ENCODE measurements around the gene SEC23IP. TPM values are rescaled to one million over a fixed set of nuclear protein-coding genes. Genes with fewer than 3 reads are reported as not detected.
"Not testable (repeated sequence)": the region's sequence is repeated elsewhere in the genome, so short reads cannot be mapped to it uniquely, and the experiment has no call there.

The SEC23IP gene
- total RNA-seq, 4 donors from 2014 or later: 19.7 to 41.1 (median 22.9) TPM

GRCh38 chr10:119893845-119894427, 1.4 kb downstream of the SEC23IP start:
- 76 to 79% methylated on average over 3 of the region's 3 CpGs for whole genome bisulfite sequencing, 2 donors
- intact Hi-C loops (cut with DNase I; ENCODE audit: low total_unique reads): no loop called here
- TF ChIP-seq CTCF (IDR thresholded peaks at IDR 0.05) (no peak), POLR2A (IDR thresholded peaks at IDR 0.05) (no peak)

GRCh38 chr10:119896061-119896655, 3.6 kb downstream of the SEC23IP start:
- no peak for TF ChIP-seq CTCF (IDR thresholded peaks at IDR 0.05)
- no peak for TF ChIP-seq POLR2A (IDR thresholded peaks at IDR 0.05)
- no peak overlapping the region for H3K4me3 ChIP-seq (ENCODE audit: low read depth, poor library complexity, severe bottlenecking)
- DNase-seq (ENCODE audit: low spot score in 2 of 2): no peak
- intact Hi-C loops (cut with DNase I; ENCODE audit: low total_unique reads): no loop called here
- WGBS, 2 donors: 21 to 27% methylated on average over 4 of the region's 4 CpGs

More at GRCh38 chr10:119893845-119894427, 1.4 kb downstream of the SEC23IP start:
- DNase-seq (ENCODE audit: low spot score in 2 of 2): no peak
- no peak overlapping the region for H3K4me3 ChIP-seq (ENCODE audit: low read depth, poor library complexity, severe bottlenecking)

- H3K4me3 ChIP-seq (ENCODE audit: low read depth, poor library complexity, severe bottlenecking): no peak overlapping the region
- no peak for DNase-seq (ENCODE audit: low spot score in 2 of 2)
- TF ChIP-seq POLR2A (IDR thresholded peaks at IDR 0.05): no peak
- TF ChIP-seq CTCF (IDR thresholded peaks at IDR 0.05): no peak
- intact Hi-C loops (cut with DNase I; ENCODE audit: low total_unique reads): no loop called here
- 57 to 60% methylated on average over 9 of the region's 9 CpGs for WGBS, 2 donors
Measured at GRCh38 chr10:119896937-119897770, 4.6 kb downstream of the SEC23IP start.

- WGBS, 2 donors: 86 to 93% methylated on average over 4 of the region's 4 CpGs
- DNase-seq (ENCODE audit: low spot score in 2 of 2): no peak
- intact Hi-C loops (cut with DNase I; ENCODE audit: low total_unique reads): no loop called here
- H3K4me3 ChIP-seq (ENCODE audit: low read depth, poor library complexity, severe bottlenecking): no peak overlapping the region
- no peak for TF ChIP-seq POLR2A (IDR thresholded peaks at IDR 0.05)
- no peak for TF ChIP-seq CTCF (IDR thresholded peaks at IDR 0.05)
Measured at GRCh38 chr10:119898577-119898976, 6.0 kb downstream of the SEC23IP start.

- no peak overlapping the region for H3K4me3 ChIP-seq (ENCODE audit: low read depth, poor library complexity, severe bottlenecking)
- intact Hi-C loops (cut with DNase I; ENCODE audit: low total_unique reads): no loop called here
- DNase-seq (ENCODE audit: low spot score in 2 of 2): no peak
- WGBS, 2 donors: 87 to 91% methylated on average over 16 of the region's 16 CpGs
- TF ChIP-seq POLR2A (IDR thresholded peaks at IDR 0.05): no peak
- TF ChIP-seq CTCF (IDR thresholded peaks at IDR 0.05): no peak
Measured at GRCh38 chr10:119903946-119904666, 11.6 kb downstream of the SEC23IP start.

- intact Hi-C loops (cut with DNase I; ENCODE audit: low total_unique reads); H3K4me3 ChIP-seq (ENCODE audit: low read depth, poor library complexity, severe bottlenecking); DNase-seq (ENCODE audit: low spot score in 2 of 2): not testable (repeated sequence)
- WGBS, 2 donors: 95 to 97% methylated on average over 7 of the region's 7 CpGs
Measured at GRCh38 chr10:119907695-119908094, 15.2 kb downstream of the SEC23IP start.
